ENCODE results near the gene GMCL1. TPM values are rescaled to one million over a fixed set of nuclear protein-coding genes. Genes with fewer than 3 reads are reported as not detected.

Gene GMCL1
- total and polyA plus RNA-seq, 2 of the 13 experiments (the other 11 are each of a cell fraction or from before 2014, with no cell fraction given) = 18.7 to 24.0 TPM

DNA sequence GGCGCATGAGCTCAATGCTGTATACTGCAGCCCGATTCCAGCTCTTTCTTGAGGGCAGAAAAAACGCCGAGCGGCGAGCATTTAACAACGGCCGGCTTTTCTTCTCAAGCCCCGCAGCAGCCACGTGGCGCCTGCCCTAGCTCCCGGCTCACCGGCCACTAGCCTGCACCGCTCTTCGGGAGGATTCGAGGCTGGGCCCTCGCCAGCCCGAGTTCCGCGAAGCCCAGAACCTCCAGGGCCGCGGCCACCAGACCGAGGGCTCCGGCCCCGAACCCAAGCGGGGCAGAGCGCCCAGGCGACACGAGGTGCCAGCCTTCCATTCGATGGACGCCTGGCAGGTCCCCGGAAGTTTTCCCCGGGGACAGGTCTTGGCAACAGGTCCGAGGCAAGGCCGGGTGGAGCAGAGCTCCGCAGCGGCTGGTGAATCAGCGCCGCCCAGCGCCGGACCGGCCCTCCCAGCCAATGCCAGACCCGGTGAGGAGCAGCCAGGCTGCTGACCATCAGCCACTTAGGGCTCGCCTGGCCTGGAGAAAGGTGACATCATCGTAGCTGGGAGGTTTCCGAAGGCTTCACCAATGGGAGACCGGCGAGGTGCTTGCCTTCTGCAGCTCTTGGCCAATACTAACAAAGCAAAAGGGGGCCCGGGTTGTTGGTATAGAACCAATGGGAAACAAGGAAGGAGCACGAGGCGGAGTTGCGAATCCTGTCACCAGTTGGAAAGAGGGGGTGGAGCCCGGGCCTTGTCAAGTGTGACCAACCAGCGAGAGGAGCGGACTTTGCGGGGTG is 84.9 kb downstream of the GMCL1 start (continued):
- TF ChIP-seq DNMT3B (CRISPR knock-in tag; conservative IDR thresholded peaks at IDR 0.05) (peak; percentile 99), ZNF577 (CRISPR knock-in tag; IDR thresholded peaks at IDR 0.05; ENCODE audit: borderline replicate concordance, low read depth) (peak; percentile 82; the same call in 1 of the 2 replicates), FOXO1 (CRISPR knock-in tag; IDR thresholded peaks at IDR 0.05) (peak; percentile 82; the same call in 1 of the 2 replicates), CENPX (CRISPR knock-in tag; IDR thresholded peaks at IDR 0.05) (no peak), SNRNP70 (IDR thresholded peaks at IDR 0.05; ENCODE audit: low read depth, low read length) (no peak), MEF2D (CRISPR knock-in tag; IDR thresholded peaks at IDR 0.05) (peak; percentile 72), ZNF446 (CRISPR knock-in tag; IDR thresholded peaks at IDR 0.05) (peak; percentile 37; the same call in 1 of the 2 replicates), XBP1 (CRISPR knock-in tag; IDR thresholded peaks at IDR 0.05) (0 out of 2 replicates have a peak, but pooled peaks have one; percentile 16), SMAD9 (CRISPR knock-in tag; IDR thresholded peaks at IDR 0.05) (peak; percentile 72), DPF2 (CRISPR knock-in tag; IDR thresholded peaks at IDR 0.05; ENCODE audit: borderline replicate concordance, low read depth) (no peak)
- TF ChIP-seq, protein P1, sequence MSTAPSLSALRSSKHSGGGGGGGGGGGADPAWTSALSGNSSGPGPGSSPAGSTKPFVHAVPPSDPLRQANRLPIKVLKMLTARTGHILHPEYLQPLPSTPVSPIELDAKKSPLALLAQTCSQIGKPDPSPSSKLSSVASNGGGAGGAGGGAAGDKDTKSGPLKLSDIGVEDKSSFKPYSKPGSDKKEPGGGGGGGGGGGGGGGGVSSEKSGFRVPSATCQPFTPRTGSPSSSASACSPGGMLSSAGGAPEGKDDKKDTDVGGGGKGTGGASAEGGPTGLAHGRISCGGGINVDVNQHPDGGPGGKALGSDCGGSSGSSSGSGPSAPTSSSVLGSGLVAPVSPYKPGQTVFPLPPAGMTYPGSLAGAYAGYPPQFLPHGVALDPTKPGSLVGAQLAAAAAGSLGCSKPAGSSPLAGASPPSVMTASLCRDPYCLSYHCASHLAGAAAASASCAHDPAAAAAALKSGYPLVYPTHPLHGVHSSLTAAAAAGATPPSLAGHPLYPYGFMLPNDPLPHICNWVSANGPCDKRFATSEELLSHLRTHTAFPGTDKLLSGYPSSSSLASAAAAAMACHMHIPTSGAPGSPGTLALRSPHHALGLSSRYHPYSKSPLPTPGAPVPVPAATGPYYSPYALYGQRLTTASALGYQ (CRISPR knock-in tag; IDR thresholded peaks at IDR 0.05) = peak; percentile 68; the same call in 1 of the 2 replicates
- TF ChIP-seq, protein P2, sequence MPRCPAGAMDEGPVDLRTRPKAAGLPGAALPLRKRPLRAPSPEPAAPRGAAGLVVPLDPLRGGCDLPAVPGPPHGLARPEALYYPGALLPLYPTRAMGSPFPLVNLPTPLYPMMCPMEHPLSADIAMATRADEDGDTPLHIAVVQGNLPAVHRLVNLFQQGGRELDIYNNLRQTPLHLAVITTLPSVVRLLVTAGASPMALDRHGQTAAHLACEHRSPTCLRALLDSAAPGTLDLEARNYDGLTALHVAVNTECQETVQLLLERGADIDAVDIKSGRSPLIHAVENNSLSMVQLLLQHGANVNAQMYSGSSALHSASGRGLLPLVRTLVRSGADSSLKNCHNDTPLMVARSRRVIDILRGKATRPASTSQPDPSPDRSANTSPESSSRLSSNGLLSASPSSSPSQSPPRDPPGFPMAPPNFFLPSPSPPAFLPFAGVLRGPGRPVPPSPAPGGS (CRISPR knock-in tag; IDR thresholded peaks at IDR 0.05) = peak; percentile 82
- TF ChIP-seq, protein P3, sequence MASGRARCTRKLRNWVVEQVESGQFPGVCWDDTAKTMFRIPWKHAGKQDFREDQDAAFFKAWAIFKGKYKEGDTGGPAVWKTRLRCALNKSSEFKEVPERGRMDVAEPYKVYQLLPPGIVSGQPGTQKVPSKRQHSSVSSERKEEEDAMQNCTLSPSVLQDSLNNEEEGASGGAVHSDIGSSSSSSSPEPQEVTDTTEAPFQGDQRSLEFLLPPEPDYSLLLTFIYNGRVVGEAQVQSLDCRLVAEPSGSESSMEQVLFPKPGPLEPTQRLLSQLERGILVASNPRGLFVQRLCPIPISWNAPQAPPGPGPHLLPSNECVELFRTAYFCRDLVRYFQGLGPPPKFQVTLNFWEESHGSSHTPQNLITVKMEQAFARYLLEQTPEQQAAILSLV (CRISPR knock-in tag; IDR thresholded peaks at IDR 0.05; ENCODE audit: borderline replicate concordance) = peak; percentile 85
- TF ChIP-seq, protein P4, sequence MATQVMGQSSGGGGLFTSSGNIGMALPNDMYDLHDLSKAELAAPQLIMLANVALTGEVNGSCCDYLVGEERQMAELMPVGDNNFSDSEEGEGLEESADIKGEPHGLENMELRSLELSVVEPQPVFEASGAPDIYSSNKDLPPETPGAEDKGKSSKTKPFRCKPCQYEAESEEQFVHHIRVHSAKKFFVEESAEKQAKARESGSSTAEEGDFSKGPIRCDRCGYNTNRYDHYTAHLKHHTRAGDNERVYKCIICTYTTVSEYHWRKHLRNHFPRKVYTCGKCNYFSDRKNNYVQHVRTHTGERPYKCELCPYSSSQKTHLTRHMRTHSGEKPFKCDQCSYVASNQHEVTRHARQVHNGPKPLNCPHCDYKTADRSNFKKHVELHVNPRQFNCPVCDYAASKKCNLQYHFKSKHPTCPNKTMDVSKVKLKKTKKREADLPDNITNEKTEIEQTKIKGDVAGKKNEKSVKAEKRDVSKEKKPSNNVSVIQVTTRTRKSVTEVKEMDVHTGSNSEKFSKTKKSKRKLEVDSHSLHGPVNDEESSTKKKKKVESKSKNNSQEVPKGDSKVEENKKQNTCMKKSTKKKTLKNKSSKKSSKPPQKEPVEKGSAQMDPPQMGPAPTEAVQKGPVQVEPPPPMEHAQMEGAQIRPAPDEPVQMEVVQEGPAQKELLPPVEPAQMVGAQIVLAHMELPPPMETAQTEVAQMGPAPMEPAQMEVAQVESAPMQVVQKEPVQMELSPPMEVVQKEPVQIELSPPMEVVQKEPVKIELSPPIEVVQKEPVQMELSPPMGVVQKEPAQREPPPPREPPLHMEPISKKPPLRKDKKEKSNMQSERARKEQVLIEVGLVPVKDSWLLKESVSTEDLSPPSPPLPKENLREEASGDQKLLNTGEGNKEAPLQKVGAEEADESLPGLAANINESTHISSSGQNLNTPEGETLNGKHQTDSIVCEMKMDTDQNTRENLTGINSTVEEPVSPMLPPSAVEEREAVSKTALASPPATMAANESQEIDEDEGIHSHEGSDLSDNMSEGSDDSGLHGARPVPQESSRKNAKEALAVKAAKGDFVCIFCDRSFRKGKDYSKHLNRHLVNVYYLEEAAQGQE (IDR thresholded peaks at IDR 0.05; ENCODE audit: borderline replicate concordance in 1 of 2, low read depth in 1 of 2, low read length in 2 of 2) = peak in 1 of 2 experiments; percentile 61; a peak in 1 of 4 replicates
- TF ChIP-seq, protein P5, sequence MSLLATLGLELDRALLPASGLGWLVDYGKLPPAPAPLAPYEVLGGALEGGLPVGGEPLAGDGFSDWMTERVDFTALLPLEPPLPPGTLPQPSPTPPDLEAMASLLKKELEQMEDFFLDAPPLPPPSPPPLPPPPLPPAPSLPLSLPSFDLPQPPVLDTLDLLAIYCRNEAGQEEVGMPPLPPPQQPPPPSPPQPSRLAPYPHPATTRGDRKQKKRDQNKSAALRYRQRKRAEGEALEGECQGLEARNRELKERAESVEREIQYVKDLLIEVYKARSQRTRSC (CRISPR knock-in tag; IDR thresholded peaks at IDR 0.05; ENCODE audit: low read depth) = peak; percentile 85; the same call in 1 of the 2 replicates
- TF ChIP-seq, protein P6, sequence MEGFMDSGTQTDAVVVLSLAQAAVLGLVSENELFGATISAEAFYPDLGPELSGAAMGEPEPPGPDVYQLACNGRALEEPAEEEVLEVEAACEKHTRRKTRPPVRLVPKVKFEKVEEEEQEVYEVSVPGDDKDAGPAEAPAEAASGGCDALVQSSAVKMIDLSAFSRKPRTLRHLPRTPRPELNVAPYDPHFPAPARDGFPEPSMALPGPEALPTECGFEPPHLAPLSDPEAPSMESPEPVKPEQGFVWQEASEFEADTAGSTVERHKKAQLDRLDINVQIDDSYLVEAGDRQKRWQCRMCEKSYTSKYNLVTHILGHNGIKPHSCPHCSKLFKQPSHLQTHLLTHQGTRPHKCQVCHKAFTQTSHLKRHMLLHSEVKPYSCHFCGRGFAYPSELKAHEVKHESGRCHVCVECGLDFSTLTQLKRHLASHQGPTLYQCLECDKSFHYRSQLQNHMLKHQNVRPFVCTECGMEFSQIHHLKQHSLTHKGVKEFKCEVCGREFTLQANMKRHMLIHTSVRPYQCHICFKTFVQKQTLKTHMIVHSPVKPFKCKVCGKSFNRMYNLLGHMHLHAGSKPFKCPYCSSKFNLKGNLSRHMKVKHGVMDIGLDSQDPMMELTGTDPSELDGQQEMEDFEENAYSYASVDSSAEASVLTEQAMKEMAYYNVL (CRISPR knock-in tag; IDR thresholded peaks at IDR 0.05; ENCODE audit: borderline replicate concordance) = no peak
